Gastroesophageal sphincter (tissue), 4 donors: ENCODE measurements around the gene TMEM114. TPM values are rescaled to one million over a fixed set of nuclear protein-coding genes. Genes with fewer than 3 reads are reported as not detected.

ENCODE experiments used
- ATAC-seq: fragments of 150-250 bp; one replicate; pipeline ENCODE4 v1.9.1; 2016; ENCODE audit warnings: mild to moderate bottlenecking, moderate library complexity
- H3K27ac ChIP-seq, 4 donors: fragments of 200-600 bp; sonication (generic) in 3 of 4; 1 replicate in 3 of 4; 2 replicates in 1 of 4; pipeline ENCODE4 v1.5.1; 2016 to 2019
- H3K27me3 ChIP-seq: fragments of 200-600 bp; sonication (generic); one replicate; pipeline ENCODE4 v1.5.1; 2019
- H3K36me3 ChIP-seq, 2 donors: fragments of 200-600 bp; sonication (generic); one replicate each; pipeline ENCODE4 v1.5.1; 2019; ENCODE audit warnings: control low read depth in 1 of 2
- H3K4me1 ChIP-seq, 3 donors: fragments of 200-600 bp; sonication (generic); 1 replicate in 2 of 3; 2 replicates in 1 of 3; pipeline ENCODE4 v1.5.1; 2016 to 2019; ENCODE audit warnings: control low read depth in 2 of 3
- H3K4me3 ChIP-seq, 2 donors: fragments of 200-600 bp; sonication (generic); one replicate each; pipeline ENCODE4 v1.5.1; 2019; ENCODE audit warnings: mild to moderate bottlenecking in 1 of 2, moderate library complexity in 1 of 2
- H3K9me3 ChIP-seq, 3 donors: fragments of 200-600 bp; sonication (generic); one replicate each; pipeline ENCODE4 v1.5.1; 2017 to 2019; ENCODE audit warnings: control low read depth in 2 of 3
- EP300 ChIP-seq: sonication (generic); formaldehyde crosslinking; IDR thresholded peaks from one replicate; pipeline ENCODE4 v1.6.1; 2017; ENCODE audit warnings: antibody characterized with exemption, mild to moderate bottlenecking
- POLR2A ChIP-seq, 2 donors: fragments of 450-650 bp; IDR thresholded peaks; one replicate each; pipeline ENCODE4 v1.6.1; 2017; ENCODE audit warnings: antibody characterized with exemption in 2 of 2, mild to moderate bottlenecking in 2 of 2, moderate library complexity in 1 of 2
- POLR2AphosphoS5 ChIP-seq: sonication (generic); formaldehyde crosslinking; IDR thresholded peaks from one replicate; pipeline ENCODE4 v1.6.1; 2017; ENCODE audit warnings: antibody characterized with exemption
- WGBS, 2 donors: methylation state at CpG; one replicate each; pipeline ENCODE4 v1.1.5; 2018; ENCODE audit warnings: low coverage in 1 of 2; 5-methylcytosine and 5-hydroxymethylcytosine counted together
- total RNA-seq, 4 donors: library from RNA; depleted of rRNA; stranded (reverse); fragments of >200 nt; gene quantifications; one replicate each; pipeline ENCODE4 v1.1.0, GENCODE V29; 2016
- TF ChIP-seq, protein P1 (sequence below), 4 experiments: fragments of 200-600 bp in 2 of 4; fragments of 450-650 bp in 2 of 4; sonication (generic) in 1 of 4; IDR thresholded peaks; one replicate each; pipeline ENCODE4 v1.5.1; 2017 to 2019; ENCODE audit warnings: antibody characterized with exemption in 4 of 4, mild to moderate bottlenecking in 2 of 4, moderate library complexity in 2 of 4

Gene TMEM114
- total RNA-seq, 4 donors from 2014 or later: not detected

- no peak for TF ChIP-seq EP300
- no peak for TF ChIP-seq POLR2A (IDR thresholded peaks at IDR 0.05)
- TF ChIP-seq, protein P1, sequence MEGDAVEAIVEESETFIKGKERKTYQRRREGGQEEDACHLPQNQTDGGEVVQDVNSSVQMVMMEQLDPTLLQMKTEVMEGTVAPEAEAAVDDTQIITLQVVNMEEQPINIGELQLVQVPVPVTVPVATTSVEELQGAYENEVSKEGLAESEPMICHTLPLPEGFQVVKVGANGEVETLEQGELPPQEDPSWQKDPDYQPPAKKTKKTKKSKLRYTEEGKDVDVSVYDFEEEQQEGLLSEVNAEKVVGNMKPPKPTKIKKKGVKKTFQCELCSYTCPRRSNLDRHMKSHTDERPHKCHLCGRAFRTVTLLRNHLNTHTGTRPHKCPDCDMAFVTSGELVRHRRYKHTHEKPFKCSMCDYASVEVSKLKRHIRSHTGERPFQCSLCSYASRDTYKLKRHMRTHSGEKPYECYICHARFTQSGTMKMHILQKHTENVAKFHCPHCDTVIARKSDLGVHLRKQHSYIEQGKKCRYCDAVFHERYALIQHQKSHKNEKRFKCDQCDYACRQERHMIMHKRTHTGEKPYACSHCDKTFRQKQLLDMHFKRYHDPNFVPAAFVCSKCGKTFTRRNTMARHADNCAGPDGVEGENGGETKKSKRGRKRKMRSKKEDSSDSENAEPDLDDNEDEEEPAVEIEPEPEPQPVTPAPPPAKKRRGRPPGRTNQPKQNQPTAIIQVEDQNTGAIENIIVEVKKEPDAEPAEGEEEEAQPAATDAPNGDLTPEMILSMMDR (IDR thresholded peaks at IDR 0.05): no peak
- no peak for TF ChIP-seq POLR2AphosphoS5
- Histone ChIP-seq H3K9me3 (peaks cover 0 to 7% (median 0%) of the 10 kb centered on the region in 3 donors), H3K27ac (no peak overlapping the region), H3K4me1 (no peaks in the 10 kb centered on the region), H3K4me3 (no peak overlapping the region), H3K27me3 (peaks cover 28% of the 10 kb centered on the region), H3K36me3 (no peaks in the 10 kb centered on the region)
- ATAC-seq: no peak
Measured at GRCh38 chr16:8605554-8605953, 15.2 kb upstream of the TMEM114 start.

DNA sequence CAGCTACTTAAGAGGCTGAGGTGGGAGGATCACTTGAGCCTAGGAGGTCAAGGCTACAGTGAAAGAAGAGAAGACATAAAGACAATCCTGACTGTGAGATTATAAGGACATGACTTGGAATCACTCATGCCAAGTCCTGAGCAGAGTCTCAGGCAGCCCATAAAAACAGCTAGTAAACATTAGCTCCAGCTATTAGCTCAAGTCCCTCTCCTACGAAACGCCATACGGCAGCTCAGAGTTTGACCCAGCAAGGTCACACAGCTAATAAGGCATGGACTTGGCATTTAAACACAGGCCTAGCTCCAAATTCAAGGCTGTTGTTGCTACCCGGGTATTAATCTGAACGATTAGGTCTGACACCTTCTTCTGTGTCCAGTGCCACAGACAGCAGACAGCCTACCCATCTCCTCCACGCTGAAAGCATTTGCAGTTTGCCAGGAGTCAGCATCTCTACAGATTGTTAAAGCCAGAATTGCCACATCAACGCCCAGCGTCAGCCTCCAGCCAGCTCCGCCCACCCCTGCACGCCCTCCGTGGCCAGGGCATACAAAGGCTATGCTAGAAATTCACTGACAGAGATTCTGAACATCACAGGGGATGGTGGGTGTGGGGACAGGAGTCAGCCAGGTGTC is 9.9 kb upstream of the TMEM114 start:
- H3K9me3 ChIP-seq: peaks cover 0 to 29% (median 0%) of the 10 kb centered on the region in 3 donors
- no peak overlapping the region for H3K4me3 ChIP-seq
- no peak for ATAC-seq
- TF ChIP-seq POLR2A (IDR thresholded peaks at IDR 0.05): no peak
- TF ChIP-seq POLR2AphosphoS5: no peak
- TF ChIP-seq EP300: no peak
- TF ChIP-seq, protein P1 (IDR thresholded peaks at IDR 0.05): no peak
- no peaks in the 10 kb centered on the region for H3K36me3 ChIP-seq
- peaks cover 3% of the 10 kb centered on the region for H3K27me3 ChIP-seq
- H3K4me1 ChIP-seq: no peaks in the 10 kb centered on the region
- WGBS, 2 donors: 30 to 45% methylated on average over 4 of the region's 11 CpGs
- H3K27ac ChIP-seq: no peak overlapping the region

DNA sequence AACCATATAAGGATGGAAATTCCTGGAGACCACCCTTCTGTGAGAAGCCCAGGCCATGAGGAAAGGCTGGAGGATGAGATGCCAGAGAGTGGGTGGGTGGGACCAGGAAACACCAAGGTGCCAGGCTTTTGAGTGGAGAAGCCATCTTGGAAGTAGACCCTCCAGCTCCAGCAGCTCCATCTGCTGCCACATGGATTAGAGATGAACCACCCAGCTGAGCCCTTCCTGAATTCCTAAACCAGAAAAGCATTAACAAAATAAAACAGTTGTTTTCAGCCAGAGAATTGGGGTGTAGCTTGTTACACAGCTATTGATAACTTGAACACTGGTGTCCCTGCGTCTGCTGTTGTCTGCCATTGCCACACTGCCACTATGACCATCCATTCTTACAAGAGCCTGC is 6.3 kb upstream of the TMEM114 start:
- ATAC-seq: no peak
- H3K27ac ChIP-seq: no peak overlapping the region
- no peaks in the 10 kb centered on the region for H3K36me3 ChIP-seq
- no peak overlapping the region for H3K4me3 ChIP-seq
- TF ChIP-seq, protein P1 (IDR thresholded peaks at IDR 0.05): no peak
- TF ChIP-seq EP300 (no peak), POLR2AphosphoS5 (no peak), POLR2A (IDR thresholded peaks at IDR 0.05) (no peak)
- H3K9me3 ChIP-seq: peaks cover 0 to 24% (median 0%) of the 10 kb centered on the region in 3 donors
- WGBS, 2 donors: 100% methylated on average over 1 of the region's 1 CpG; no CpG with 5 or more reads in 1 of the 2 donors
- H3K4me1 ChIP-seq: no peaks in the 10 kb centered on the region
- peaks cover 28% of the 10 kb centered on the region for H3K27me3 ChIP-seq

DNA sequence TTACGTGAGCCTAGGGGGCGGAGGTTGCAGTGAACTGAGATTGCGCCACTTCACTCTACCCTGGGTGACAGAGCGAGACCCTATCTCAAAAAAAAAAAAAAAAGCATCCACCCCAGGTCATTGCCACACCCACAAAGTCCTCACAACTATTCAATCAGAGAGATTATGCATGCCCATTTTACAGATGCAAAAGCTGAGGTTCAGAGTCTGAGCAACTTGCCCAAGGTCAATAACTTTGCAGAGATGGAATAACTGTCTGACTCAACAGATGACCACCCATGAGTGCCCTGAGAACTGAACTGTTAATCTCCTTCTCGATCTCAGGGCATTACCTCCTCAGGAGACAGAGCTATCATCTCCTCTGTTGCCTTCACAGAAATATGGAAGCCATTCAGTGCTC is 5.5 kb upstream of the TMEM114 start:
- no peak for ATAC-seq
- H3K27ac ChIP-seq: no peak overlapping the region
- H3K9me3 ChIP-seq: peaks cover 0 to 22% (median 0%) of the 10 kb centered on the region in 3 donors
- no peaks in the 10 kb centered on the region for H3K36me3 ChIP-seq
- TF ChIP-seq, protein P1 (IDR thresholded peaks at IDR 0.05): no peak
- TF ChIP-seq EP300 (no peak), POLR2A (IDR thresholded peaks at IDR 0.05) (no peak), POLR2AphosphoS5 (no peak)
- no peaks in the 10 kb centered on the region for H3K4me1 ChIP-seq
- H3K27me3 ChIP-seq: peaks cover 36% of the 10 kb centered on the region
- WGBS, 2 donors: 87% methylated on average over 5 of the region's 5 CpGs; no CpG with 5 or more reads in 1 of the 2 donors
- no peak overlapping the region for H3K4me3 ChIP-seq

DNA sequence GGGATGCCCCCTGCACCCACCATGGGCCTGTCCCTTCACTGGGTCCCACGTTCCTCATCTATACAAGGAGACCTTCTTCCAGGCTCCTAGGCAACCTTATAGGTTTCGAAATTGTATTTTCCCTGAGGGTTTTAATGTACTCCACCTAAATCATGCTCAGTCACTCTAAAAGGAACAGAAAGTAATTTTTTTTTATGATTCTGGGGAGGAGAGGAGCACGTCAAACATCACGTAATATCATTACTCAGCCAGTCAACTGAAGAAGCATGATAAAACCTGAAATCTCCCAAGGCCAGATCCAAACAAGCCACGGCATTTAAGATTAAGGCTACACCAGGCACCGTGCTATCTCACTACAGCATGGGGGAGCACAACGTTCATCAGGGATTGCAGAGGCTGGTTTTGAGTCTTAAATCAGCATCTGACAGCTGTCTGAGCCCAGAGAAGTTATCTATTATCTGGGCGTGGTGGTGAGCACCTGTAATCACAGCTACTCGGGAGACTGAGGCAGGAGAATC is 3.9 kb upstream of the TMEM114 start:
- H3K4me3 ChIP-seq: no peak overlapping the region

More for the DNA sequence above, 3.9 kb upstream of the TMEM114 start:
- Histone ChIP-seq H3K27ac (no peak overlapping the region), H3K4me1 (peaks cover 0 to 13% (median 7%) of the 10 kb centered on the region in 3 donors), H3K27me3 (peaks cover 51% of the 10 kb centered on the region), H3K9me3 (peaks cover 0 to 22% (median 0%) of the 10 kb centered on the region in 3 donors), H3K36me3 (no peaks in the 10 kb centered on the region)
- no peak for TF ChIP-seq POLR2AphosphoS5
- no peak for TF ChIP-seq EP300
- TF ChIP-seq, protein P1 (IDR thresholded peaks at IDR 0.05): no peak
- TF ChIP-seq POLR2A (IDR thresholded peaks at IDR 0.05): no peak
- ATAC-seq: no peak
- WGBS, 2 donors: 59% methylated on average over 9 of the region's 9 CpGs; no CpG with 5 or more reads in 1 of the 2 donors
